HG03064 (cell line): ENCODE data around the gene KIR2DL3.
"Not testable (repeated sequence)": the region's sequence is repeated elsewhere in the genome, so short reads cannot be mapped to it uniquely, and the experiment has no call there.

Experiments used
- ATAC-seq: cut with Tn5 transposase; IDR thresholded peaks from one replicate; pipeline ENCODE4 v1.9.1; 2021; ENCODE audit warnings: low read depth; ENCODE audit not compliant: unreplicated experiment

The KIR2DL3 gene

DNA sequence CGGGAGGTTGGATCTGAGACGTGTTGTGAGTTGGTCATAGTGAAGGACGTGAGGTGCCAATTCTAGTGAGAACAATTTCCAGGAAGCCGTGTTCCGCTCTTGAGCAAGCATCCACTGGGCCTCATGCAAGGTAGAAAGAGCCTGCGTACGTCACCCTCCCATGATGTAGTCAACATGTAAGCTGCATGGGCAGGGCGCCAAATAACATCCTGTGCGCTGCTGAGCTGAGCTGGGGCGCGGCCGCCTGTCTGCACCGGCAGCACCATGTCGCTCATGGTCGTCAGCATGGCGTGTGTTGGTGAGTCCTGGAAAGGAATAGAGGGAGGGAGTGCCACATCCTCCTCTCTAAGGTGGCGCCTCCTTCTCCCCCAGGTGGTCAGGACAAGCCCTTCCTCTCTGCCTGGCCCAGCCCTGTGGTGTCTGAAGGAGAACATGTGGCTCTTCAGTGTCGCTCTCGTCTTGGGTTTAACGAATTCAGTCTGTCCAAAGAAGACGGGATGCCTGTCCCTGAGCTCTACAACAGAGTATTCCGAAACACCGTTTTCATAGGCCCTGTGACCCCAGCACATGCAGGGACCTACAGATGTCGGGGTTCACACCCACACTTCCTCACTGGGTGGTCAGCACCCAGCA, 47.9 kb downstream of the KIR2DL3 start:
- not testable (repeated sequence) for ATAC-seq

DNA sequence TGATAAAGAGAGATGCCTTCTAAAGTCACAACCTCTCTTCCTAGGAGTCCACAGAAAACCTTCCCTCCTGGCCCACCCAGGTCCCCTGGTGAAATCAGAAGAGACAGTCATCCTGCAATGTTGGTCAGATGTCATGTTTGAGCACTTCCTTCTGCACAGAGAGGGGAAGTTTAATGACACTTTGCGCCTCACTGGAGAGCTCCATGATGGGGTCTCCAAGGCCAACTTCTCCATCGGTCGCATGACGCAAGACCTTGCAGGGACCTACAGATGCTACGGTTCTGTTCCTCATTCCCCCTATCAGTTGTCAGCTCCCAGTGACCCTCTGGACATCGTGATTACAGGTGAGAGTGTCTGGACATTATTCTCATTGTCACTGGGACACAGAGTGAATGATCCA, 49.8 kb downstream of the KIR2DL3 start:
- not testable (repeated sequence) for ATAC-seq

DNA sequence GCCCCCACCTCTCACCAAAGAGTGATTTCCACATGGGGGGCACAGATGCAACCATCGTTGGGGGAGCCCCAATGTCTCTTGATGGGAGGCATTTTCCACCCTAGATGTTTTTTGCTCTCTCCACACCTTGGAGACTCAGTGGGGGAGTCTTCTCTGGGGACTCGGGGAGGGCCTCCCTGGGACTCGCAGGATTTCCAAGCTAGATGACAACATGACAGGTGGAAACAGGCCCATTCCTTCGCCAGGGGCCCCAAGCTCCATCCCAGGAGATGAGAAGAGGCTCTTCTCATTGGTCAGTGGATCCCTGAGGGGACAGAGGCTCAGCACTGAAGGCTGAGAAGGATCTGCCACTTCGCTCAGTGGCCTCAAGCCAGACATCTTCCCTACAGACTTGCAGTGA, 52.4 kb downstream of the KIR2DL3 start:
- no peak for ATAC-seq

DNA sequence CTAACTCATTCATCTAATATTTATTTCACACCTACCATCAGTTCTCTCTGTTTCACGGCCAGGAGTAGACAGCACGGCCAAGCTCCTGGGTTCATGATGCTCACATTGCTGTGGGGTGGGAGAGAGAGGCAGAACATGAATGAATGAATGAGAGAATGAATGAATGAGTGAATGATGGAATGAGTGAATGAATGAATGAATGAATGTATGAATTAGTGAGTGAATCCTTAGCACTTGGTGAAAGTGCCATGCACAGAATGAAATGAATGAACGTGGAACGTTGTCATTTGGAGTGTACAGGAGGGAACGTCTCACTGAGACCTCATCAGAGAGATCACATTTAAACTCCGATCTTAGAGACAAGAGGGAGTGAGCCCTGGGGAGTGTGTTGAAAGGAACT, 53.2 kb downstream of the KIR2DL3 start:
- no peak for ATAC-seq

DNA sequence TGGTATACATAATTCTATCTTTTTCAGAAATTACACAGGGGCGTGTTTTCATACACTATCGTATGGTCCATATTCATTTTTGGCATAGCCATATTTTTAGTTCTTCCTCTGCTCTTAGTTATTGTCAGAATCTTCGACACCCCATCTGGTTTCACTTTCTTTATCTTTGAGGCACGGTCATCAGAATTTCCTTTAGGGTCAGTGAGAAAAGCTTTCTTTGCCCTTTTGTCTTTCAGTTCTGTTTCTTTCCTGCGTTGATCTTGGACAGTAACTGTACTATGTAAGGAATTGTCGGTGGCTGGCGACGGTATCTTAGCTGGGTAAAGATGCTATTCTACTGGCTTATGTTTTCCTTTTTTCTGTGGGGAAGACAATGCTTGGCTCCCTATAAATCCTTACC, 54.5 kb downstream of the KIR2DL3 start:
- ATAC-seq, result no peak

DNA sequence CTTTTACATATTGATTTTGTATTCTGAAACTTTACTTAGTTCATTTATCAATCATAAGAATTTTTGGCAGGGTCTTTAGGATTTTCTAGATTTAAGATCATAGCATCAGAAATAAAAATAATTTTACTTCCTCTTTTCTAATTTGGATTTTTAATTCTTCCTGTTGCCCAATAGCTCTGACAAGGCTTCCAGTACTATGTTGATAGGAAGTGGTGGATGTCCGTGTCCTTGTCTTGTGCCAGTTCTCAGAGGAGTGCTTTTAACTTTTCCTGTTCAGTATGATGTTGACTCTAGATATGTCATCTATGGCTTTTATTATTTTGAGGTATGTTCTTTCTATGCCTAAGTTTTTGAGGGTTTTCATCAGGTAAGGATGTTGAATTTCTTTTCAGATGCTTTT, 57.4 kb downstream of the KIR2DL3 start:
- ATAC-seq, result no peak
